ENCODE results near the gene GLB1L.

GRCh38 chr2:219228041-219228910 lies 17.0 kb downstream of the GLB1L start:
- no peak for TF ChIP-seq EZH2 (IDR thresholded peaks at IDR 0.05)
- no peak for TF ChIP-seq POLR2AphosphoS5 (IDR thresholded peaks at IDR 0.05; ENCODE audit: borderline replicate concordance, low read depth, low read length)
- TF ChIP-seq FOXP2 (optimal IDR thresholded peaks at IDR 0.05; ENCODE audit: control extremely low read depth, extremely low read length, insufficient read depth), result no peak
